ENCODE data around the gene SDK2.

The SDK2 gene

DNA sequence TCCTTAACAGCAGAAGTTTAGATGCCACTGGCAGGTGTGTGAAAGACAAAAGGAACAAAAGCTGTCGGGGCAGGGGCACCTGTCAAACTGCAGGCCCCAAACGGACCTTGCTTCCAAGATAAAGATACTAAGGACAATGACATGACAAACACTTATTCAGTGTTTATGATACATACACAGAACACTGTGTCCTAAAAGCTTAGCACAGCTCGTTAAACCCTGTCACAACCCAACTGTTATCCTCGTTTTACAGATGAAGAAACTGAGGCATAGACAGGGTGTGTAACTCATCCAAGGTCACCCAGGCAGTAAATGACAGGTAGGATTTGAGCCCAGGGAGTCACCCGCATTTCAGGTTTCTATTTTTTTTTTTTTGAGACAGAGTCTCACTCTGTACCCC, 9.6 kb downstream of the SDK2 start:
- no peak overlapping the region for H3K4me3 Mint-ChIP-seq
- H3K4me1 Mint-ChIP-seq (ENCODE audit: low read depth): peaks cover 8% of the 10 kb centered on the region
- H3K27ac Mint-ChIP-seq: no peak overlapping the region
- peaks cover 5% of the 10 kb centered on the region for H3K27me3 Mint-ChIP-seq
- H3K9me3 Mint-ChIP-seq: no peaks in the 10 kb centered on the region
- H3K36me3 Mint-ChIP-seq (ENCODE audit: low read depth): no peaks in the 10 kb centered on the region
- intact Hi-C loops (cut with micrococcal nuclease): no loop called here

DNA sequence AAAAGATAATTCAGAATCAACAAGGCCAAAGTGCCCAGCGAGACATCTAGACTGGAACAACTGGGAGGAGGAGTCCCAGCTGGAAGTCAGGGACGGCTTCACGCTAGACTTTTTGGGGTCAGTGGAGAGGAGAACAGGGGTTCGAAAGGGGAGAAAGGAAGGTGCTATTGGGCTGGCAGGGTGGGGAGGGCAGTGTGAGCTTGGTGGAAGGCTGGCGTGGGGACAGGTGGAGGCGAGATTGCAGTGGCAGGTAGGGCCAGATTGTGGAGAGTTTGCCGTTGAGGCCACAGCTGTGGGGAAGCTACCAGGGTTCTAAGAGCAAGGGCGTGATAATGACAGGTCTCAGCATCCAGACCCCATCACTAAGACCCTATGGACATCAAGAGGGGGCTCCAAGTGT, 10.5 kb downstream of the SDK2 start:
- Mint-ChIP-seq H3K9me3 (no peaks in the 10 kb centered on the region), H3K36me3 (ENCODE audit: low read depth) (no peaks in the 10 kb centered on the region), H3K4me1 (ENCODE audit: low read depth) (peaks cover 8% of the 10 kb centered on the region), H3K27me3 (peaks cover 4% of the 10 kb centered on the region), H3K4me3 (no peak overlapping the region), H3K27ac (no peak overlapping the region)
- intact Hi-C loops (cut with micrococcal nuclease): no loop called here

DNA sequence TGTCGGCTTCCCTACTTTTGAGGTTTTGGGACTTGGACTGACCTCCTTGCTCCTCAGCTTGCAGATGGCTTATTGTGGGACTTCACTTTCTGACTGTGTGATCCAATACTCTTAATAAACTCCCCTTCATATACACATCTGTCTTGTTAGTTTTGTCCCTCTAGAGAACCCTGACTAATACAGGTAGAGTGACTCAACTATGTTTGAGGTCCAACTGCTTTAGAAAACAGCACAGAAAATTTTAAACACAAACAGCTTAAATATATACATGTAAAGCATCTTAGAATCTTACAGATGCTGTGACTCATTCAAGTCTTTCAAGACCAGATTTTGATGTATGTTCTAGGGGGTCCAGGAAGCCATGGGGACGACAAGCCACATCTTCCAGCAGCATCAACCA, 11.7 kb downstream of the SDK2 start:
- Mint-ChIP-seq H3K36me3 (ENCODE audit: low read depth) (no peaks in the 10 kb centered on the region), H3K27ac (no peak overlapping the region), H3K9me3 (no peaks in the 10 kb centered on the region), H3K4me1 (ENCODE audit: low read depth) (peaks cover 8% of the 10 kb centered on the region), H3K4me3 (no peak overlapping the region), H3K27me3 (peaks cover 2% of the 10 kb centered on the region)
- intact Hi-C loops (cut with micrococcal nuclease): no loop called here

DNA sequence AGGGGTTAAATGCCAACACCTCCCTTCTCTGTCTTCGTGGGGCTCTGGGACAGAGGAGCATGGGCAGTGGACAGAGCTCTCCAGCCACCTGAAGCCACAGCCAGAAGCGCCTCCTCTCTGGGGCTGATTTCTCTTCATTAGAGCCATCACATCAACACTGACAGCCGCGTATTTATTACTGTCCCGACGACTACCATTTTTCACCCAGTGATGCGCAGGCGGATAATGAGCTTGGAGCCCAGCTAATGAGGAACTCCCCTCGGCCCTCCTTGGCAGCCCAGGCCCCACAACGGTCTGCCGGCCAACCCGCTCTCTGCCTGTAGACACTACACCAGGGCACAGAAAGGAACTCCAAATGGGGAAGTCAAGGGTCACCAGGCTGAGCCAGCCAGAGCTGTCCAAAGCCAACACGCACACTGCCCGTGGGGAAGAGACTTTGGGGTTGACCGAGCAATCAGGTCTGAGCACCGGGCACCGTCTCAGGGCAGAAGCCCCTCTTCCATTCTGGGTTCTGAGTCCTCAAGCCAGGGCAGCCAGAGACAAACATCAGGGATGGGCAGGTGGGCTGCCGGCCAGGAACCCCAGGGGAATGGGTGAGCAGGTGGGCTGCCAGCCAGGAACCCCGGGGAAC, 13.2 kb downstream of the SDK2 start:
- H3K4me1 Mint-ChIP-seq (ENCODE audit: low read depth): peaks cover 8% of the 10 kb centered on the region
- intact Hi-C loops (cut with micrococcal nuclease): no loop called here
- peaks cover 2% of the 10 kb centered on the region for H3K27me3 Mint-ChIP-seq
- H3K4me3 Mint-ChIP-seq: no peak overlapping the region
- H3K9me3 Mint-ChIP-seq: no peaks in the 10 kb centered on the region
- H3K36me3 Mint-ChIP-seq (ENCODE audit: low read depth): no peaks in the 10 kb centered on the region
- no peak overlapping the region for H3K27ac Mint-ChIP-seq

DNA sequence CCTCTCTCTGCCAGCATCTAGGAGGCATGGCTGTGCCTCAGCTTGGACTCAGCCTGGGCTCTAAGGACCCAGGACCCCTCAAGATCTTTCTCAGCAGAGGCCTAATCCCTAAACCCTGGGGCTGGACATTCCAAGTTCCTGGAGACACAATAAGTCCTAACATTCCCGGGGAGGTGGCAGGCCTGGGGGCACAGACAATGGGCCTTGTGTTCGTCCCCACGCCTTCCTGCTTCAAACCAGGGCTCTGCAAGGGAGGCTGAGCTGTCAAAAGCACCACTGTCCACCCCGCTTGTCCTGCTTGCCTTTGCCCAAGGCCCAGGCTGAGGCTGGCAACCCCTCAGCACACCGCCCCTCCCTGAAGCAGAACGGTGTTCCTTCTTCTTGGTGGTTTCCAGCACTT, 13.7 kb downstream of the SDK2 start:
- Mint-ChIP-seq H3K9me3 (no peaks in the 10 kb centered on the region), H3K27ac (no peak overlapping the region), H3K36me3 (ENCODE audit: low read depth) (no peaks in the 10 kb centered on the region), H3K27me3 (peaks cover 2% of the 10 kb centered on the region), H3K4me1 (ENCODE audit: low read depth) (peaks cover 8% of the 10 kb centered on the region), H3K4me3 (no peak overlapping the region)
- intact Hi-C loops (cut with micrococcal nuclease): no loop called here

DNA sequence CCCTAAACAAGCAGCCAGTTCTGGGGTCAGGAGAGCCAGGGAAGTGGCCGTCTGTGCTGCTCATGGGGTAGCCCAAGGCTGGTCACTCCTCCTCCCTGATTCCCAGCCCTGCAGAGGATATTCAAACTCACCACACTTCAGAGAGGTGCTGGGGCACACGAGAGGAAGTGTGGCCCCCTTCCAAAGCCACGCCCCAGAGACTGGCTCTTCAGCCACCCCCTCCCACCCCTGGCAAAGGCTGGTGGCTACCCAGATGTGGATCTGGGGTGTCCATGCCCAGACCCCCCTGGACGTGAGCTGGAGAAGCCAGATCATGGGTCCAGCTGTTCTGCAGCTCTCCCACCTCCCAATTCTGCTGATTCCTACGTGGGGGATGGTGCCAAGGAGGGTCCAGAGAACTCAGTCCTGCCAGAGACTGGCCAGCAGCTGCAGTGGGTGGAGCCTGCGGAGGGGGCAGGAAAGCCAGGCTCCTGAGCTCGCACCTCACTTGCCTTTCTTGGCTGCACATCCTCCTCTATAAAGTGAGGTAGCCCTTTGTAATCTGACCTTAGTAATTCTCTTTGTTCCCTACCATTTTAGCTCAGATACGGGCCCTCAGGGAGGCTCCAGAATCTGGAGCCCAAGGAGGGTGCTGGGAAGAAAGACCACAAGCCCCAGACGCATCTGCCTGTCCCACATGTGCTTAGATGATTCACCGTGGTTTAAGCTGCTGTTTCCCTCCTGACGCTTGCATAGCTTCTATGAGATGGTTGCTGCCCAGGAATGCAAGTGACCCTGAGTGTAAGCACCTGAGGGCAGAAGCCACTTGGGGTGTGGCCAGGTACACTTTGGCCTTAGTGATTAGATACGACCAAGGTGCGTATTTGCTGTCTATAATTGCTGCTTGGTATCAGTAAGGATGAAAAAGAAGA, 15.3 kb downstream of the SDK2 start:
- Mint-ChIP-seq H3K27ac (no peak overlapping the region), H3K4me1 (ENCODE audit: low read depth) (peaks cover 8% of the 10 kb centered on the region), H3K27me3 (peaks cover 2% of the 10 kb centered on the region), H3K4me3 (no peak overlapping the region), H3K9me3 (no peaks in the 10 kb centered on the region), H3K36me3 (ENCODE audit: low read depth) (no peaks in the 10 kb centered on the region)
- intact Hi-C loops (cut with micrococcal nuclease): no loop called here

DNA sequence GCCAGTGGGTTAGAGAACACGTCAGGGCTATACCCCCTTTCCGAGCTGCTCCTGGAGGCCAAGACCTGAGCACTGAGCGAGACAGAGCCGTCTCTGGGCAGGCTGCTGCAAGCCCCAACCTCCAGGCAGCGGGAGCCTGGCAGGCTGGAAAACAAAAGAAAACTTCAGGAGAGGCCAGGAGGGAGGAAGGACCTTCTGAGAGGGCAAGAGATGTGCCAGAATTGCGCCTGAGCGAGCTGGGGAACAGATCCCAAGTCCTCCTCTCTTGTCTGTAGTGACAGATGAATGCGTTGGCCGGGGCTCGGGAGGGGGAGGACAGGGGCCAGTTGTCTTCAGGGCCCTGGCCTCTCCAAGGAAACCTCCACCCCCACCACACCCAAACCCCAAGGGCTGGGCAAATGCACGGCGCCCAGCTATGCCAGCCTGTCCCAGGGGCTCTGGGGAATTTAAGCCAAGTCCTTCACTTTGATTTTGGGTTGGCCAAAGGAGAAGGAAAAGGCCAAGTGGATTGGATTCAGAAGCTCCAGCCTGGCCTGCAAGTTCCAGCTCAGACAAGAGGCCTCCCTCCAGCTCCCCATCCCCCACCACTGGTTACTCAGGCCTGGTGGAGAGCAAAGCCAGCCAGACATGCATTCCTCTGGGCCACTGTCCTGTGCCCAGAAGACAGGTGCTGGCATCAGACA, 18.1 kb downstream of the SDK2 start:
- H3K27ac Mint-ChIP-seq: no peak overlapping the region
- no peak overlapping the region for H3K4me3 Mint-ChIP-seq
- H3K27me3 Mint-ChIP-seq: no peaks in the 10 kb centered on the region
- intact Hi-C loops (cut with micrococcal nuclease): no loop called here
- H3K9me3 Mint-ChIP-seq: no peaks in the 10 kb centered on the region
- H3K4me1 Mint-ChIP-seq (ENCODE audit: low read depth): peaks cover 4% of the 10 kb centered on the region
- H3K36me3 Mint-ChIP-seq (ENCODE audit: low read depth): no peaks in the 10 kb centered on the region

DNA sequence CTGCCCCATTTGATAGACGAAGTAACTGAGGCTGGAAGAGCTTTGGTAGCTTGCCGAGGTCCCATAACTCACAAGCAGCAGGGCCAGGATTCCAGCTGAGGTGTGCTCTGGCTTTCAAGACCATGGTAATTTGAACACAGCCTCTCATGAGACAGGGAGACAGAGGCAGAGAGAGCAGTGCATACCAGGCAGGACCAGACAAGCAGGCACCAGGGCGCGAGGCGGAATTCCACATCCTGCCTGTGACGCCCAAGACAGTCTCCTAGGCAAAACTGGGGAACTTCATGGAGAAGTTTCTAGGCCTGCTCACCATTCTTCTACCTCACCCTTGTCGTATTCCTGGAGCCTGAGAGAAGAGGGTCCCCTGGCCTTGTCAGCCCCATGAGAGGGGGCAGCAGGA, 19.2 kb downstream of the SDK2 start:
- intact Hi-C loops (cut with micrococcal nuclease): no loop called here
- H3K27me3 Mint-ChIP-seq: no peaks in the 10 kb centered on the region
- no peak overlapping the region for H3K4me3 Mint-ChIP-seq
- no peaks in the 10 kb centered on the region for H3K36me3 Mint-ChIP-seq (ENCODE audit: low read depth)
- no peak overlapping the region for H3K27ac Mint-ChIP-seq
- no peaks in the 10 kb centered on the region for H3K9me3 Mint-ChIP-seq
- no peaks in the 10 kb centered on the region for H3K4me1 Mint-ChIP-seq (ENCODE audit: low read depth)

DNA sequence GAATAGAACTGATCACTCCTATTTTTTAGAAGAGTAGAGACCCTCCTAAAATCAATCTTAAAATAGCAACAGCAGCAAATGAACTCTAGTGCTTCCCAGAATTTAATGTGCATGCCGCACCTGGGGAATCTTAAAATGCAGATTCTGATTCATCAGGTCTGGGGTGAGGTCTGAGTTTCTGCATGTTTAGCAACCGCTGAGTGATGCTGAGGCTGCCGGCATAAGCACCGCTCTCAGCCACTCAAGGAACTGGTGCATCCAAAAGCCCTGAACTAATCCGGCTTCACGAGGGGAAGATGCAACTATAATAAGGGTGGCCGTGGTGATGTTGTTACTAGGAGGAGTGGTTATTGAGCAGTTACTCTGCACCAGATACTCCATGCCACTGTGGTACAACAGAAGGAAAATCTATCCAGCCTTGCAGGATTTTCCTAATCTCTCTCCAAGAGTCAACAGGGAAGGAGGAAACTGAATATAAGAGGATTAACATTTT, 19.7 kb downstream of the SDK2 start:
- H3K4me3 Mint-ChIP-seq: no peak overlapping the region
- H3K27ac Mint-ChIP-seq: no peak overlapping the region
- no peaks in the 10 kb centered on the region for H3K4me1 Mint-ChIP-seq (ENCODE audit: low read depth)
- peaks cover 2% of the 10 kb centered on the region for H3K9me3 Mint-ChIP-seq
- no peaks in the 10 kb centered on the region for H3K36me3 Mint-ChIP-seq (ENCODE audit: low read depth)
- H3K27me3 Mint-ChIP-seq: no peaks in the 10 kb centered on the region
- intact Hi-C loops (cut with micrococcal nuclease): no loop called here

DNA sequence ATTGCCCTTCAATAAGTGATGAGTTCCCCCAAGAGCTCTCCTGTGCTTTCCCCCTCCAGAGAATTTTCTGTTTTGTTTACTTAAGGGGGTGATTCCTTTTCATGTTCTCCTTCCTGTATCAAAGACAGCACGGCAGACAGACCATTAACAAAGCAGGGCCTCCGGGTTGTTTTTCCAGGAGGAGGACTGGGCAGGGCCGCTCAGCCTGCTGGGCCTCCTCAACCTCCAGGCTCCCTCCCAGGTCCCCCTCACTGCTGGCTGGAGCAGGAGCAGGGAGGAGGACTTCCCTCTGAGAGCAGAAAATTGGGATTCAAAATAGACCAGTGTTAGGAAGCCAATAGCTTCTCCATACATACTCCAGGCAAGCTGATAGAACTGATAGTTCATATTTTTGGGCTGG, 20.4 kb downstream of the SDK2 start:
- Mint-ChIP-seq H3K27ac (no peak overlapping the region), H3K4me1 (ENCODE audit: low read depth) (no peaks in the 10 kb centered on the region), H3K9me3 (peaks cover 8% of the 10 kb centered on the region), H3K36me3 (ENCODE audit: low read depth) (no peaks in the 10 kb centered on the region), H3K4me3 (no peak overlapping the region), H3K27me3 (no peaks in the 10 kb centered on the region)
- intact Hi-C loops (cut with micrococcal nuclease): no loop called here

DNA sequence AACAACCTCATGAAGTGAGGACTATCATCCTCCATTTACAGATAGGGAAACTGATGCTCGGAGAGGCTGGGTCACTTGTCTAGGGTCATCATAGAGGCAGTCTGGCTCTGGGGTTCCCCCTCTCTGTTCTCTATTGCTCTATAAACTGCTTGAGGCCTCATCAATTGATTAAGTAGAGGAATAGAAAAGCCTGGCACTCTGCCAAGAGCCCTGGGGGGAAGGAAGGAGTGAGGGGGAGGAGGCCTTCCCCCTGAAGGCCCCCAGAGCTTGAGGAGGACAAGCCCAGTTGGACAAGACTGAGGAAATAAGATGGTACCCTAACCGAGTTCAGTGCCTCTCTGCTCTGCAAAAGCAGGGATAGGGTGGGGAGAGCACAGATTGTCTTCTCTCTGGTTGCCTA, 21.0 kb downstream of the SDK2 start:
- intact Hi-C loops (cut with micrococcal nuclease): no loop called here
- Mint-ChIP-seq H3K4me1 (ENCODE audit: low read depth) (no peaks in the 10 kb centered on the region), H3K27me3 (no peaks in the 10 kb centered on the region), H3K4me3 (no peak overlapping the region), H3K36me3 (ENCODE audit: low read depth) (no peaks in the 10 kb centered on the region), H3K27ac (no peak overlapping the region), H3K9me3 (peaks cover 8% of the 10 kb centered on the region)

DNA sequence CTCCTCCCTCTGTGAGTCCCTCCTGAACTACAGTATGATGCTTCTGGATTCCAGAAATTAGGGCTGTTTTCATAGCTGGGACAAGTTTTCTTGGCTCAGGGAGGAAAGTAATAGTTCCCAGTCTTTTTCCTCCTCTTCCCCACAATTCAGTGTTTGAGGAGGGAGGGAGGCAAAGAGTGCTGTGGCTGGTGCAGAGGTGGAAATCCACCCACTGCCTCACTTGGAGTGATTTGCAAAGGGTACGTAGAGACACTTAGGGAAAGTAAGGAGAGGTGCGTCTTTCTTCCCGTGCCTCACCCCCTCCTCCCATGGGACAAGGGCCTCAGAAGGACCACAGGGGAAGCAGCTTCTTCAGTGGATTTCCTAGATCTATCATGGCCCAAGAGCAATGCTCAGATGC, 21.9 kb downstream of the SDK2 start:
- Mint-ChIP-seq H3K36me3 (ENCODE audit: low read depth) (no peaks in the 10 kb centered on the region), H3K9me3 (peaks cover 8% of the 10 kb centered on the region), H3K27me3 (no peaks in the 10 kb centered on the region), H3K27ac (no peak overlapping the region), H3K4me3 (no peak overlapping the region), H3K4me1 (ENCODE audit: low read depth) (no peaks in the 10 kb centered on the region)
- intact Hi-C loops (cut with micrococcal nuclease): no loop called here

DNA sequence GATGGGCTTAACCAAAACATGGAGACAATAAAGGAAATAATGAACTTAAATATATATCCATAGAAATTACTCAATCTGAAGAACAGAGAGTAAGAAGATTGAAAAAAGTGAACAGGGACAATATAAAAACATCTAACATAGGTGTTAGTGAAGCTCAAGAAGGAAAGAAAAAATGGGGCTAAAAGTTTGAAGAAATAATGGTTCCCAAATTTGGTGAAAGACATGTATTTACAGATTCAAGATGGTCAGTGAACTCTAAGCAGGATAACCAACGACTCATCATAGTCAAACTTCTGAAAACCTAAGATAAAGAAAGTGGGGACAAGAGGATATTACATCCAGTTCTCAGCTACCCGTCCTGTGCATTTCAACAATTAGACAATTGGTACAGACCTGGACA, 22.6 kb downstream of the SDK2 start:
- Mint-ChIP-seq H3K27ac (no peak overlapping the region), H3K9me3 (peaks cover 8% of the 10 kb centered on the region), H3K4me1 (ENCODE audit: low read depth) (no peaks in the 10 kb centered on the region), H3K36me3 (ENCODE audit: low read depth) (no peaks in the 10 kb centered on the region), H3K4me3 (no peak overlapping the region), H3K27me3 (no peaks in the 10 kb centered on the region)
- intact Hi-C loops (cut with micrococcal nuclease): no loop called here

DNA sequence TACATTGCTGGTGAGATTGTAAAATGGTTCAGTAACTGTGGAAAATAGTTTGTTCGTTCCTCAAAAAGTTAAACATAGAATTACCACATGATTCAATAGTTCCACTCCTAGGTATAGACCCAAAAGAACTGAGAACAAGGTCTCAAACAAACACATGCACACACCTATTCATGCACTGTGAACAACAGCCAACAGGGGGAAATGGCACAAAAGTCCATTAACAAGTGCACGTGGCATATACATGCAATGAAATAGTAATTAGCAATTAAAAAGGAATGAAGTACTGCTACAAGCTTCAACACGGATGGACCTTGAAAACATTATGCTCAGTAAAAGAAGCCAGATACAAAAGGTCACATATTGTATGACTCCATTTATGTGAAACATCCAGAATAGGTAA, 23.8 kb downstream of the SDK2 start:
- Mint-ChIP-seq H3K27ac (no peak overlapping the region), H3K9me3 (peaks cover 8% of the 10 kb centered on the region), H3K4me3 (no peak overlapping the region), H3K36me3 (ENCODE audit: low read depth) (no peaks in the 10 kb centered on the region), H3K27me3 (peaks cover 1% of the 10 kb centered on the region), H3K4me1 (ENCODE audit: low read depth) (no peaks in the 10 kb centered on the region)
- intact Hi-C loops (cut with micrococcal nuclease): no loop called here

All from dendritic cell treated with granulocyte-macrophage colony-stimulating factor and Interleukin-4, amounts not matched to agents 40 ng/mL and 50 ng/mL, for 4 days (primary cell).